Measurements from ENCODE around the gene ATRNL1.

- no peak for TF ChIP-seq CTCF (IDR thresholded peaks at IDR 0.05; ENCODE audit: poor library complexity)
- TF ChIP-seq EZH2 (IDR thresholded peaks at IDR 0.05; ENCODE audit: borderline replicate concordance): no peak
- TF ChIP-seq EZH2phosphoT487 (IDR thresholded peaks at IDR 0.05; ENCODE audit: low read depth, severe bottlenecking, unreplicated experiment): no peak
Observed at GRCh38 chr10:115720121-115720520, 627.0 kb downstream of the ATRNL1 start.

Measured in hepatocyte (in vitro differentiated cells).